M059J (cell line): ENCODE data around the gene KLHDC4. TPM values are rescaled to one million over a fixed set of nuclear protein-coding genes. Genes with fewer than 3 reads are reported as not detected.

Experiments
- total RNA-seq: library from RNA; depleted of rRNA; stranded (reverse); fragments of >200 nt; shearing (Covaris generic); gene quantifications from 2 replicates; pipeline ENCODE4 v1.2.3, GENCODE V29; 2014; rRNA removed

The KLHDC4 gene
- total RNA-seq, 1 experiment from 2014 or later = 14.7 TPM

Other genes starting within 250 kb of the KLHDC4 start
- 0.05 TPM in 1 of 2 replicates, not detected in the other for gene JPH3, start 163.5 kb downstream of the KLHDC4 start, total RNA-seq
- 22.1 and 41.7 TPM in 2 replicates for gene SLC7A5, start 103.5 kb upstream of the KLHDC4 start, total RNA-seq
- not detected in 2 replicates for gene CA5A, start 170.5 kb upstream of the KLHDC4 start, total RNA-seq
- gene BANP, start 185.4 kb upstream of the KLHDC4 start, total RNA-seq = 14.6 and 17.3 TPM in 2 replicates